ENCODE data around the gene PGM2L1.

DNA sequence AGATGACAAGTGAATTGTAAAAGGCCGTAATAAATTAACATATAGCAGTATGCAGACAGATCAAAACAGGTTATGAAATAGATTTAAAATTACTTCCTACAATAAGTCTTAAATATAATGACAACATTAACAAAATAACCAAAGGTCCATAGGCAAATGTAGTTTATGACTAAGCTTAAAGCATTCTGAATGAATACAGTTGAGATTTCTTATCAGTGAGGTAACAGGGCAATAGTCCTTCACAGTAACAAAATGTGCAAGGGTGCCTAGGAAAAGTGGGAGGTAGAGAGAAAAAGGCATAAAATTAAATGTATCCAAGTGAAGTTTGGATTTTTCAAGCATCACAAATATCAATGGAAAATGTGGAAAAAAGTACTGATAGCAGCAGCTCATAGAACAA lies 65.9 kb downstream of the PGM2L1 start:
- no peak for TF ChIP-seq NBN (conservative IDR thresholded peaks at IDR 0.05)
- no peak for TF ChIP-seq ZNF33B (CRISPR knock-in tag; IDR thresholded peaks at IDR 0.05)
- no peak for TF ChIP-seq ZHX2 (IDR thresholded peaks at IDR 0.05; ENCODE audit: low read depth)
- TF ChIP-seq ZHX2 (CRISPR knock-in tag; IDR thresholded peaks at IDR 0.05; ENCODE audit: borderline replicate concordance) = no peak
- no peak for TF ChIP-seq SUZ12 (IDR thresholded peaks at IDR 0.05; ENCODE audit: low read depth, low read length)
- TF ChIP-seq TP53 (CRISPR knock-in tag; conservative IDR thresholded peaks at IDR 0.05) = no peak
- TF ChIP-seq YY1 (IDR thresholded peaks at IDR 0.05; ENCODE audit: insufficient read depth, insufficient replicate concordance, low read depth, low read length) = no peak
- TF ChIP-seq, protein P1, sequence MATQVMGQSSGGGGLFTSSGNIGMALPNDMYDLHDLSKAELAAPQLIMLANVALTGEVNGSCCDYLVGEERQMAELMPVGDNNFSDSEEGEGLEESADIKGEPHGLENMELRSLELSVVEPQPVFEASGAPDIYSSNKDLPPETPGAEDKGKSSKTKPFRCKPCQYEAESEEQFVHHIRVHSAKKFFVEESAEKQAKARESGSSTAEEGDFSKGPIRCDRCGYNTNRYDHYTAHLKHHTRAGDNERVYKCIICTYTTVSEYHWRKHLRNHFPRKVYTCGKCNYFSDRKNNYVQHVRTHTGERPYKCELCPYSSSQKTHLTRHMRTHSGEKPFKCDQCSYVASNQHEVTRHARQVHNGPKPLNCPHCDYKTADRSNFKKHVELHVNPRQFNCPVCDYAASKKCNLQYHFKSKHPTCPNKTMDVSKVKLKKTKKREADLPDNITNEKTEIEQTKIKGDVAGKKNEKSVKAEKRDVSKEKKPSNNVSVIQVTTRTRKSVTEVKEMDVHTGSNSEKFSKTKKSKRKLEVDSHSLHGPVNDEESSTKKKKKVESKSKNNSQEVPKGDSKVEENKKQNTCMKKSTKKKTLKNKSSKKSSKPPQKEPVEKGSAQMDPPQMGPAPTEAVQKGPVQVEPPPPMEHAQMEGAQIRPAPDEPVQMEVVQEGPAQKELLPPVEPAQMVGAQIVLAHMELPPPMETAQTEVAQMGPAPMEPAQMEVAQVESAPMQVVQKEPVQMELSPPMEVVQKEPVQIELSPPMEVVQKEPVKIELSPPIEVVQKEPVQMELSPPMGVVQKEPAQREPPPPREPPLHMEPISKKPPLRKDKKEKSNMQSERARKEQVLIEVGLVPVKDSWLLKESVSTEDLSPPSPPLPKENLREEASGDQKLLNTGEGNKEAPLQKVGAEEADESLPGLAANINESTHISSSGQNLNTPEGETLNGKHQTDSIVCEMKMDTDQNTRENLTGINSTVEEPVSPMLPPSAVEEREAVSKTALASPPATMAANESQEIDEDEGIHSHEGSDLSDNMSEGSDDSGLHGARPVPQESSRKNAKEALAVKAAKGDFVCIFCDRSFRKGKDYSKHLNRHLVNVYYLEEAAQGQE (IDR thresholded peaks at IDR 0.05; ENCODE audit: borderline replicate concordance in 1 of 2, low read depth in 1 of 2, low read length in 2 of 2) = no peak
- TF ChIP-seq ESRRA (CRISPR knock-in tag; IDR thresholded peaks at IDR 0.05; ENCODE audit: low read depth) = no peak
- TF ChIP-seq ZNF720 (CRISPR knock-in tag; IDR thresholded peaks at IDR 0.05) = no peak
- TF ChIP-seq, protein P2, sequence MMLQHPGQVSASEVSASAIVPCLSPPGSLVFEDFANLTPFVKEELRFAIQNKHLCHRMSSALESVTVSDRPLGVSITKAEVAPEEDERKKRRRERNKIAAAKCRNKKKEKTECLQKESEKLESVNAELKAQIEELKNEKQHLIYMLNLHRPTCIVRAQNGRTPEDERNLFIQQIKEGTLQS (CRISPR knock-in tag; IDR thresholded peaks at IDR 0.05) = no peak
- no peak for TF ChIP-seq MTF1 (CRISPR knock-in tag; IDR thresholded peaks at IDR 0.05)
- TF ChIP-seq ZNF747 (CRISPR knock-in tag; IDR thresholded peaks at IDR 0.05; ENCODE audit: borderline replicate concordance) = no peak
- TF ChIP-seq CTCF (CRISPR knock-in tag; IDR thresholded peaks at IDR 0.05) = no peak
- no peak for TF ChIP-seq CBX2 (IDR thresholded peaks at IDR 0.05; ENCODE audit: low read depth, low read length)
- TF ChIP-seq CBX2 (CRISPR knock-in tag; IDR thresholded peaks at IDR 0.05; ENCODE audit: low read depth) = no peak
